COLO829 (cell line): ENCODE measurements around the gene WDFY2.
"Not testable (repeated sequence)": the region's sequence is repeated elsewhere in the genome, so short reads cannot be mapped to it uniquely, and the experiment has no call there.

Experiments used
- DNase-seq: peaks from one replicate; pipeline ENCODE4 v3.0.0; 2012; ENCODE audit warnings: low spot score

WDFY2 gene

GRCh38 chr13:51666374-51666773, 82.1 kb downstream of the WDFY2 start:
- no peak for DNase-seq

- DNase-seq: no peak
These were observed 82.6 kb downstream of the WDFY2 start for GRCh38 chr13:51666839-51667238.

GRCh38 chr13:51668580-51669195, 84.4 kb downstream of the WDFY2 start:
- no peak for DNase-seq

- DNase-seq: no peak
These were observed 88.9 kb downstream of the WDFY2 start for GRCh38 chr13:51673165-51673564.

GRCh38 chr13:51674276-51674675, 90.0 kb downstream of the WDFY2 start:
- DNase-seq: no peak

- DNase-seq: no peak
These were observed 91.1 kb downstream of the WDFY2 start for GRCh38 chr13:51675385-51675784.

GRCh38 chr13:51675877-51676276, 91.6 kb downstream of the WDFY2 start:
- no peak for DNase-seq

- no peak for DNase-seq
These were observed 92.5 kb downstream of the WDFY2 start for GRCh38 chr13:51676739-51677138.

GRCh38 chr13:51678420-51678819, 94.2 kb downstream of the WDFY2 start:
- no peak for DNase-seq

GRCh38 chr13:51679616-51680015, 95.4 kb downstream of the WDFY2 start:
- no peak for DNase-seq

- no peak for DNase-seq
These were observed 96.9 kb downstream of the WDFY2 start for GRCh38 chr13:51681037-51681678.

- DNase-seq: no peak
These were observed 98.4 kb downstream of the WDFY2 start for GRCh38 chr13:51682686-51683085.

- DNase-seq: no peak
These were observed 99.3 kb downstream of the WDFY2 start for GRCh38 chr13:51683597-51683996.

GRCh38 chr13:51684076-51684475, 99.8 kb downstream of the WDFY2 start:
- no peak for DNase-seq

GRCh38 chr13:51687947-51688714, 103.9 kb downstream of the WDFY2 start:
- no peak for DNase-seq

- peak; percentile 7 for DNase-seq
These were observed 104.8 kb downstream of the WDFY2 start for GRCh38 chr13:51688937-51689662.

GRCh38 chr13:51689663-51689996, 105.4 kb downstream of the WDFY2 start:
- DNase-seq: peak; percentile 78

GRCh38 chr13:51695677-51696076, 111.4 kb downstream of the WDFY2 start:
- DNase-seq: not testable (repeated sequence)

- DNase-seq: no peak
These were observed 112.9 kb downstream of the WDFY2 start for GRCh38 chr13:51697181-51697580.

- DNase-seq: no peak
These were observed 113.6 kb downstream of the WDFY2 start for GRCh38 chr13:51697855-51698254.

GRCh38 chr13:51698352-51698751, 114.1 kb downstream of the WDFY2 start:
- no peak for DNase-seq

GRCh38 chr13:51704399-51705313, 120.4 kb downstream of the WDFY2 start:
- no peak for DNase-seq
